ENCODE data around the gene DAGLB. TPM values are rescaled to one million over a fixed set of nuclear protein-coding genes. Genes with fewer than 3 reads are reported as not detected.
"Not testable (repeated sequence)": the region's sequence is repeated elsewhere in the genome, so short reads cannot be mapped to it uniquely, and the experiment has no call there.

The DAGLB gene
- total RNA-seq, 2 experiments from 2014 or later, result 22.0 to 22.9 TPM

- ChIA-PET CTCF (no interaction called here), POLR2A (no interaction called here)
- H3K27ac ChIP-seq (ENCODE audit: low read depth in 1 of 2, low read length in 2 of 2), result no peak overlapping the region
- Mint-ChIP-seq H3K36me3 (ENCODE audit: low read depth) (peaks cover 28% of the 10 kb centered on the region), H3K9me3 (no peaks in the 10 kb centered on the region), H3K4me3 (no peak overlapping the region), H3K27ac (peak overlapping the region; percentile 70), H3K27me3 (no peaks in the 10 kb centered on the region), H3K4me1 (ENCODE audit: low read depth) (peaks cover 79% of the 10 kb centered on the region)
- DNase-seq (no peak), ATAC-seq (ENCODE audit: poor library complexity) (no peak)
- no peak for TF ChIP-seq CTCF (IDR thresholded peaks at IDR 0.05)
- peaks cover 9% of the 10 kb centered on the region for H3K36me3 ChIP-seq (ENCODE audit: insufficient read depth, low read length)
- no peaks in the 10 kb centered on the region for H3K27me3 ChIP-seq (ENCODE audit: control insufficient read depth in 1 of 2, insufficient read depth in 2 of 2, low read length in 2 of 2)
- peaks cover 73% of the 10 kb centered on the region for H3K4me1 ChIP-seq (ENCODE audit: insufficient read depth, low read length)
- H3K4me3 ChIP-seq (ENCODE audit: low read length), result no peak overlapping the region
- intact Hi-C loops (cut with DNase I, micrococcal nuclease), result no loop called here
- no peaks in the 10 kb centered on the region for H3K9me3 ChIP-seq (ENCODE audit: control insufficient read depth in 1 of 2, insufficient read depth in 1 of 2, low read length in 2 of 2)
These were observed 67.9 kb downstream of the DAGLB start for GRCh38 chr7:6379886-6380285.

- H3K27me3 Mint-ChIP-seq, POLR2A ChIA-PET: not testable (repeated sequence)
- peaks cover 74% of the 10 kb centered on the region for H3K4me1 Mint-ChIP-seq (ENCODE audit: low read depth)
These were observed 69.2 kb downstream of the DAGLB start for GRCh38 chr7:6378556-6378955.

GRCh38 chr7:6376820-6377219 lies 70.9 kb downstream of the DAGLB start:
- H3K4me3 Mint-ChIP-seq, result peak overlapping the region; percentile 83
- POLR2A ChIA-PET, result interaction anchor here (0.7 to 1.1 kb wide), 3 partner anchors 9 to 322 kb away, joined by 3 to 4 read pairs (median 3); partner anchors contain the start of gene DAGLB

More at GRCh38 chr7:6378556-6378955, 69.2 kb downstream of the DAGLB start:
- Mint-ChIP-seq H3K36me3 (ENCODE audit: low read depth) (peaks cover 28% of the 10 kb centered on the region), H3K27ac (peak overlapping the region; percentile 72)
- H3K4me3 Mint-ChIP-seq; H3K4me3 ChIP-seq (ENCODE audit: low read length); H3K27ac ChIP-seq (ENCODE audit: low read depth in 1 of 2, low read length in 2 of 2); DNase-seq; intact Hi-C loops (cut with DNase I, micrococcal nuclease); ATAC-seq (ENCODE audit: poor library complexity); H3K27me3 ChIP-seq (ENCODE audit: control insufficient read depth in 1 of 2, insufficient read depth in 2 of 2, low read length in 2 of 2); H3K9me3 Mint-ChIP-seq; H3K36me3 ChIP-seq (ENCODE audit: insufficient read depth, low read length); H3K9me3 ChIP-seq (ENCODE audit: control insufficient read depth in 1 of 2, insufficient read depth in 1 of 2, low read length in 2 of 2): not testable (repeated sequence)
- H3K4me1 ChIP-seq (ENCODE audit: insufficient read depth, low read length), result peaks cover 66% of the 10 kb centered on the region
- CTCF ChIA-PET, result interaction anchor here (0.6 kb wide), 1 partner anchor 381 kb away, joined by 3 read pairs; no protein-coding TSS in a partner anchor

More at GRCh38 chr7:6376820-6377219, 70.9 kb downstream of the DAGLB start:
- no peaks in the 10 kb centered on the region for H3K27me3 ChIP-seq (ENCODE audit: control insufficient read depth in 1 of 2, insufficient read depth in 2 of 2, low read length in 2 of 2)
- H3K4me1 Mint-ChIP-seq (ENCODE audit: low read depth), result peaks cover 57% of the 10 kb centered on the region
- H3K36me3 ChIP-seq (ENCODE audit: insufficient read depth, low read length), result no peaks in the 10 kb centered on the region
- intact Hi-C loops (cut with DNase I, micrococcal nuclease), result no loop called here
- DNase-seq (no peak), ATAC-seq (ENCODE audit: poor library complexity) (no peak)
- no peaks in the 10 kb centered on the region for H3K9me3 Mint-ChIP-seq
- peaks cover 60% of the 10 kb centered on the region for H3K4me1 ChIP-seq (ENCODE audit: insufficient read depth, low read length)
- H3K4me3 ChIP-seq (ENCODE audit: low read length), result no peak overlapping the region
- no peaks in the 10 kb centered on the region for H3K27me3 Mint-ChIP-seq
- TF ChIP-seq CTCF (IDR thresholded peaks at IDR 0.05), result no peak
- CTCF ChIA-PET, result interaction anchor here (0.7 kb wide), 2 partner anchors 8 to 28 kb away, joined by 3 to 5 read pairs; no protein-coding TSS in a partner anchor
- H3K27ac ChIP-seq (ENCODE audit: low read depth in 1 of 2, low read length in 2 of 2), result no peak overlapping the region
- peak overlapping the region; percentile 77 for H3K27ac Mint-ChIP-seq
- peaks cover 28% of the 10 kb centered on the region for H3K36me3 Mint-ChIP-seq (ENCODE audit: low read depth)
- H3K9me3 ChIP-seq (ENCODE audit: control insufficient read depth in 1 of 2, insufficient read depth in 1 of 2, low read length in 2 of 2), result no peaks in the 10 kb centered on the region
